GM21529 (cell line): ENCODE measurements around the gene WDR17.

Experiments used
- ATAC-seq: cut with Tn5 transposase; IDR thresholded peaks from one replicate; pipeline ENCODE4 v1.9.1; 2021; ENCODE audit not compliant: unreplicated experiment

Gene WDR17

GRCh38 chr4:176065435-176066291 lies at the start of gene WDR17:
TSS of gene WDR17 (plus strand) at chr4:176065841. CDS start at chr4:176111581, 45,740 bp downstream.
- peak; percentile 100 for ATAC-seq

- no peak for ATAC-seq
Observed at GRCh38 chr4:176016601-176017000, 49.0 kb upstream of the WDR17 start.

DNA sequence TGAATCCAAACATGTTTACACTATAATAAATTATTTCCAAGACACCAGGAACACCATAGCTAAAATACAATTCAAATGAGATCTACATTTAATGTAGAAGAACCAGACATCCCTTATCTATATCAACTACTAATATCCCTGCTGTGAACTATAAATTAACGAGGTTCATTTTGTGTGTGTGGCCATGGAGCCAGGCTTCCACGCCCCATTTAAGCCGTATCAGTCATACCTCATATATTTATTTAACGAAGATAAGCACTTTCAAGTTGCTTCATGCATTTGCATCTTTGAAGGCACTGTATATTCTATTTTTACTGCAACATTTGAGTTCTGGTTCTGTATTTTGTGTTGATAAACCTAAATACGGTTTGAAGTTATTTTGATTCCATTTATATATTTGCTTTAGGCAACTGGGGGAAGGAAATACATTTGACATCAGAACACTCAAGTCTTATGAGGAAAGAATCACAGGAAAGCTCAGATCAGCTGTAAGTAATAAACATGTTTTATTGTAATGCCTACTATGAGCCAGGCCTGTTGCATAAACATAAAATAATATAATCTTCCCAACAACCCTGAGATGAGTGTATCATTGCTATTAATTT lies 45.1 kb upstream of the WDR17 start:
- no peak for ATAC-seq

DNA sequence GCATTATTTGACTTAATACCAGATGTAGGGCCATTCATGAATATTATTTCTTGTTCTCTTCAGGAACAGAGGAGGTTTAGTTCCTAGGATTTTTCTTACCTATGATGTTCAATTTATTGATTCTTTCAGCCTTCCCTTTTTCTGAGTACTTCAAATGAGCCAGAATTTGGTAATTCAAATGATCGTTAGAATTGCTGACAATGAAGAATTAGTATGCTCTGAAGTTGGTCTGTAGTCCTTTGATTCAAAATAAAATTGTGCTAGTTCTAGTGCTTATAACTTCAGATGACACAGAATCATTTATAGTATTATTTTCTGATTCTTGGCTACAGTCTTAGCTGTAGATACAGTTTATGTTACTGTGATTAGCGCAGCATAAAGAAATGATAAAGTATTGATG lies 35.2 kb upstream of the WDR17 start:
- ATAC-seq: no peak

DNA sequence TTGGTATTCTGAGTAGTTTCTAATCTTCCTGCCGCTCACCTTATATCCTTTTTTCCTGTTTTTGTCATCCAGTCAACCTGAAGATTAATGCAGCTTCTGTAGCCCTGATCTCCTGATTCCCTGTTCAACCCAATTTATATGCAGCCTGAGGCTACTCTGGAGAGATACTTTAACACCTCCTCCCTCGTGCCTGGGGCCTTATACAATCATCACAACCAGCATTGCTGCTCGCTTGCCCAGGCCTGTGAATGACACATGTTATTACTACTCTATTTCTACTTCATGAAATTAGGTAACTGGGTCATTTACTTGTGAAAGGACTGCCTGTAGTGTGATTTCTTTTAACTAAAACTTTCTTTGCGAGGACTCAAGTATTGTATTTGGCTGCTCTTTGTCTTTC lies 33.7 kb upstream of the WDR17 start:
- no peak for ATAC-seq

- no peak for ATAC-seq
Observed at GRCh38 chr4:176032454-176032853, 33.2 kb upstream of the WDR17 start.

DNA sequence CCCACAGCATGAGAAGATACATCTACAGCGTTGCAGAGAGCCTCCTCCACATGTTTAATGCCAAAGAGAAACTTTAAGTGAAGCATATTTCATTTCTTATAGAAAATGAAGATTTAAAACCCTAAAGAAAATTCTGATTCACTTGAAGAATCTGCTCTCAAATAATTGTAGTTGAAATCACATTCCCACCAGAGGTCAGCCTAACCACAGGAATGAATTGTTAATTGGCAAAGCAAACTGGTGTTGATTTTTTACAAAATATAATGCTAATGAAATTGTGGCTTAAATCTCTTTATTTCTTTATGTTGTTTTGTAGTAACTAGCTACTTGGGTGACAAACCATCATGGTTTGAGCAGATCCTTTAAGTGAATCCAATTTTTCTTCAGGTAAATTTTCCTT lies 31.1 kb upstream of the WDR17 start:
- no peak for ATAC-seq

GRCh38 chr4:176034936-176035335 lies 30.7 kb upstream of the WDR17 start:
- ATAC-seq: no peak

- peak; percentile 83 for ATAC-seq
Observed at GRCh38 chr4:176036585-176037205, 28.9 kb upstream of the WDR17 start.

DNA sequence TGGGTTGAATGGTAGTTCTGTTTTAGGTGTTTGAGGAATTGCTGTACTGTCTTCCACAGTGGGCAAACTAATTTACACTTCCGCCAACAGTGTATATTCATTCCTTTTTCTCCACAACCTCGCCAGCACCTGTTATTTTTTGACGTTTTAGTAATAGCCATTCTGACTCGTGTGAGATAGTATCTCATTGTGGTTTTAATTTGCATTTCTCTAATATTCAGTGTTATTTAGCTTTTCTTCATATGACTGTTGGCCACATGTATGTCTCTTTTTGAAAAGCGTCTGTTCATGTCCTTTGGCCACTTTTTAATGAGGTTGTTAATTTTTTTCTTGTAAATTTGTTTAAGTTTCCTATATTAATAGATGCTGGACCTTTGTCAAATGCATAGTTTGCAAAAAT lies 26.9 kb upstream of the WDR17 start:
- ATAC-seq: no peak

DNA sequence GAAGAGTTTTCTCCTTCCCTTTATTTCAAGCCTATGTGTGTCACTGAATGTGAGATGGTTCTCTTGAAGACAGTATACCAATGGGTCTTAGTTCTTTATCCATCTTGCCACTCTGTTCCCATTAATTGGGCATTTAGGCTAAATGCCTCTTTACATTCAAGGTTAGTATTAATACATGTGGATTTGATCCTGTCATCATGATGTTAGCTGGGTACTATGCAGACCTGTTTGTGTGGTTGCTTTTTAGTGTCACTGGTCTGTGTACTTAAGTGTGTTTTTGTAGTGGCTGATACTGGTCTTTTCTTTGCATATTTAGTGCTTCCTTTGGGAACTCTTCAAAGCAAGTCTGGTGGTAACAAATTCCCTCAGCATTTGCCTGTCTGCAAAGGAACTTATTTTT lies 23.4 kb upstream of the WDR17 start:
- no peak for ATAC-seq

GRCh38 chr4:176043838-176044588 lies 21.6 kb upstream of the WDR17 start:
- ATAC-seq: no peak

GRCh38 chr4:176044589-176044951 lies 21.1 kb upstream of the WDR17 start:
- ATAC-seq: no peak

GRCh38 chr4:176048631-176049030 lies 17.0 kb upstream of the WDR17 start:
- ATAC-seq: no peak

DNA sequence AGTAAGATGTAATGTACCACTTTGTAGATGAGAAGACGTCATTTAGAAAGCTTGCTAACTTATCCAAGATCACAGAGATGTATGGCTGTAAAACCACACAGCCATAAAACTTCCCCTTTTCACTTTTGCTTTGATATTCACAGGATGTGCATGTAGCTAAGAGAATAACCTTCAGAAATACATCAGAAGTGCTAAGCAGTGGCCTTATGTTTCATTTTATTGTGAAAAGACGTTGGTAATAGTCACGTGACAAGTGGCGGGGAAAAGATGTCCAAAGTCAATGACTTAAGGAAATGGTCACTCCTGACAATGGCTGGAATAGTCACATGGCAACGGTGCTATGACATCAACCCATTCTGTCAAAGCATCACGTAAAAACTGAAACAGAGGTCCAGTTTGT lies 12.9 kb upstream of the WDR17 start:
- ATAC-seq: peak; percentile 98

- no peak for ATAC-seq
Observed at GRCh38 chr4:176053785-176054184, 11.9 kb upstream of the WDR17 start.

- ATAC-seq: no peak
Observed at GRCh38 chr4:176054942-176055341, 10.7 kb upstream of the WDR17 start.

DNA sequence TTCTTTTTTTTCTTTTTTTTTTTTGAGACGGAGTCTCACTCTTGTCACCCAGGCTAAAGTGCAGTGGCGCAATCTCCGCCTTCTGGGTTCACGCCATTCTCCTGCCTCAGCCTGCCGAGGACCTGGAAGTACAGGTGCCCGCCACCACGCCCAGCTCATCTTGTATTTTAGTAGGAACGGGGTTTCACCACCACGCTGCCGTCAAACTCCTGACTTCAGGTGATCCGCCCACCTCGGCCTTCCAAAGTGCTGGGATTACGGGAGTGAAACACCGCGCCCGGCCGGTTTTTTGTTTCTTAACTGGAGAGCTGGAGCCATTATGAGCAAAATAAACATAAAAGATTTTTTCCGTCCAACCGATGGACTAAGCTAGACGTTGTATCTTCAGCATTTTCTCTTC lies 1.9 kb upstream of the WDR17 start:
- no peak for ATAC-seq

DNA sequence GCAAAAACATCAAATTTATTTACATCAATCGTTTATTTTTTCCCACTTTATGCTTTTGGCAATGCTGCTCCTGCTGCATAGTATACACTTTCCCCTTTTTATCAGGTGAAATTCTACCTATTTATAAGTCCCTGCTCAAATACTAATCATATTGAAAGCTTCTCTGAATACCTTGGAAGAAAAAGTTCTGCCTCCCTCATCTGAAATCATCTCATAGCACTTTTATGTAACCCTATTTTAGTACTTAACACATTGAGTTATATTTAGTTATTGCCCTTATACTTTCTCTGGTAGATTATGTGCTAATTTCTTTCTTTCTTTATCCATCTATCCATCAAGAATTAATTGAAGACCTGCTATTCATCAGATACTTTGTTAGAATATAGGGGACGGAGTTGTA lies 1.1 kb upstream of the WDR17 start:
- no peak for ATAC-seq

- no peak for ATAC-seq
Observed at GRCh38 chr4:176066757-176067156, 1.1 kb downstream of the WDR17 start.

DNA sequence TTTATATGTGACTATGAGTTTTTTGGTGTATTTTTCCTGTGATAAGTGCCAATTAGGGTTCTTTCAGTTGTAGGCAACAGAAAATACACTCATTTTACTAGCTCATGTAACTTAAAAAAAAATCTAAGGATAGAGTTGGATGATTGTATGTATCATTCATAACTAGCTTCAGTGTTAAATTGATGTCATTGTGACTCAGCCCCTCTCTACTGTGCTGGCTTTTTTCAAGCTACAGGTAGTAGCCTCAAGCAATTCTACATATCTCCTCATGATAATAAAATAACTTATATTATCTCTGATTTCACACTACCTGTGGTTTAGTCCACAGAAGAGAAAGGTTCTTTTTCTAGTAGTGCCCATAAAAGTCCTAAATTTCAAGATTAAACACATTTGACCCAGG lies 11.9 kb downstream of the WDR17 start:
- no peak for ATAC-seq

DNA sequence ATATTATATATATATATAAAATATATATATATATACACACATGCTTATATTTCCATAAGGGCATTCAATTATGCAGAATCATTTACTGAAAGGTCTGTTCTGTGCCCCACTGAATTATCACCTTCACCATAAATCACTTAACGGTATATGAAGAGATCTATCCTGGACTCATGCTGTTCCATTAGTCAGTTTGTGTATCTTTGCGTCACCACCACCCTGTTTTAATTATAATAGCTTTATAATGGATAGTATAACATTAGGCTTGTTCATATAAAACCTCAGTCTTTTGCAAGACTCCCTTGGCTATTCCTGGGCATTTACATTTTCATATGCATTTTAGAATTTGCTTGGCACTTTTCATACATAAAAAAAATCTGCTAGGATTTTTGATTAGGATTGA lies 19.1 kb downstream of the WDR17 start:
- no peak for ATAC-seq
